NOMO-1 treated with DMSO at 0.1 percent for 48 hours (cell line): ENCODE measurements around the gene RNF214.

ENCODE experiments used
- DNase-seq: peaks from one replicate; lab custom pipeline; 2025; ENCODE audit not compliant: unreplicated experiment; lab: John Stamatoyannopoulos, UW

RNF214 gene

GRCh38 chr11:117279711-117280376 is 47.4 kb downstream of the RNF214 start:
- DNase-seq: no peak

GRCh38 chr11:117281159-117281558 is 48.7 kb downstream of the RNF214 start:
- DNase-seq: no peak

GRCh38 chr11:117281869-117282268 is 49.4 kb downstream of the RNF214 start:
- DNase-seq: no peak

GRCh38 chr11:117282956-117283355 is 50.5 kb downstream of the RNF214 start:
- DNase-seq: no peak

GRCh38 chr11:117284053-117284452 is 51.6 kb downstream of the RNF214 start:
- DNase-seq: no peak

- DNase-seq: no peak
Measured at GRCh38 chr11:117286588-117286987, 54.1 kb downstream of the RNF214 start.

GRCh38 chr11:117287668-117288067 is 55.2 kb downstream of the RNF214 start:
- DNase-seq: no peak

- no peak for DNase-seq
Measured at GRCh38 chr11:117289795-117290194, 57.3 kb downstream of the RNF214 start.

GRCh38 chr11:117290809-117291396 is 58.4 kb downstream of the RNF214 start, which contains the start of gene BACE1-AS:
TSS of gene BACE1-AS (plus strand) at chr11:117291346.
- DNase-seq: no peak

GRCh38 chr11:117292616-117293015 is 60.1 kb downstream of the RNF214 start:
- no peak for DNase-seq

GRCh38 chr11:117295438-117296137 is 63.1 kb downstream of the RNF214 start:
- DNase-seq: no peak

- DNase-seq: no peak
Measured at GRCh38 chr11:117296881-117297280, 64.4 kb downstream of the RNF214 start.

- no peak for DNase-seq
Measured at GRCh38 chr11:117298195-117298594, 65.7 kb downstream of the RNF214 start.

- DNase-seq: no peak
Measured at GRCh38 chr11:117299351-117300282, 67.1 kb downstream of the RNF214 start.

- DNase-seq: no peak
Measured at GRCh38 chr11:117300283-117300663, 67.8 kb downstream of the RNF214 start.

- no peak for DNase-seq
Measured at GRCh38 chr11:117300773-117301172, 68.3 kb downstream of the RNF214 start.

GRCh38 chr11:117302228-117302627 is 69.8 kb downstream of the RNF214 start:
- DNase-seq: no peak

- DNase-seq: no peak
Measured at GRCh38 chr11:117303101-117303500, 70.6 kb downstream of the RNF214 start.

- peak; percentile 2 for DNase-seq
Measured at GRCh38 chr11:117303646-117304315, 71.3 kb downstream of the RNF214 start.

GRCh38 chr11:117305145-117305544 is 72.7 kb downstream of the RNF214 start:
- DNase-seq: no peak

GRCh38 chr11:117309310-117309709 is 76.8 kb downstream of the RNF214 start:
- no peak for DNase-seq
